HG03175 (cell line): ENCODE results near the gene NRXN3.

Source experiments
- ATAC-seq: cut with Tn5 transposase; IDR thresholded peaks from one replicate; pipeline ENCODE4 v1.9.1; 2021; ENCODE audit warnings: mild to moderate bottlenecking, moderate library complexity; ENCODE audit not compliant: unreplicated experiment

NRXN3 gene

DNA sequence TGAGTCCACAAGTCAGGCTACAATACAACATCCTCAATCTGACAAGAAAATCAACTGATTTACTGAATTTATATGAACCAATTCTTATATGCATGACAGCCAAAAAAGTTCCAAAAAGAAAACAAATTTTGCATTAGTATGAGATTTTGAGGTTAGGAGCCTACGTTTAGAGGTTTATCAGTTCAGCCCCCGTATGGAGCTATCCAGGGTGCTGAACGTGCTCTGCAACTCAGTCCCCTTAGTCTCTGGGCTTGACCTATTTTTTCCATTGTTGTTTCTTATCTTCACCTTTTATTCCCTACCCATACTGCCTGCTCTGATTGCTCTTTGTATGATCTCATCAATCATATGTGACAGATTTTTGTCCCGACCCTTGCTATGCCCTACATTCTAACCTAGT, 693.0 kb downstream of the NRXN3 start:
- ATAC-seq: no peak

DNA sequence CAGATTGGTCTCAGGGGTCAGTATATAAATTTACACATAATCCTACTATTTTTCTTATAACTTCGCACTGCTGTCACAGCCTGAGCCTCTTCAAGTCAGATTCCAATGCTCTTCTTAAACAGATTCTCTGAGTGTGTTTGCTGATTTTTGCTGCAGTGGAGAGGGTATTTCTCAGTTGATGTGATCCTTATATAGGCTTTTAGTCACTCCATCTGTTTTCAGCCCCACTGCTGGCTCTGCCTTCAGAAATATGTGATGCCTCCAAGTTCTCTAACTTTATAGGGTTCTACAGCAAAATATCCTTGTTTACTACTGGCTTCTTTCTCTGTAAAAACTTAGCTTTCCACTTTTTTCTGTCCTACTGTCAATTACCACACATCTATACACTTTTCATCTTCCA, 702.7 kb downstream of the NRXN3 start:
- no peak for ATAC-seq

DNA sequence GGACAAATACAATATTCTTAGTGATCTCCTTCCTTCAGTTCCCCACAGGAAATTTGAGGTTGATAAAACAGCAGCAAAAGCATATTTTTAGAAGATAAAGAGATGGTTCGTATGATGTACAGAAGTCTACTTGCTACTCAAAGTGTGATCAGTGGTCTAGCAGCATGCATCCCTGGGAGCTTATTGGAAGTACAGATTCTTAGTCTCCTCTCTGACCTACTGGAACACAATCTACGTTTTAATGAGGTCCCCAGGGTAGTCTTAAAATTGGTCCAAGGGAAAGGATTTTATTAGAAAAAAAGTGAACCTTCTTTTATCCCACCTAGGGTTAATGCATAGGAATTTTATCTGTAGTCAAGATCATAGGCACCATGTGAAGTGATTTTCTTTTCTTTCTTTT, 703.4 kb downstream of the NRXN3 start:
- ATAC-seq: no peak

DNA sequence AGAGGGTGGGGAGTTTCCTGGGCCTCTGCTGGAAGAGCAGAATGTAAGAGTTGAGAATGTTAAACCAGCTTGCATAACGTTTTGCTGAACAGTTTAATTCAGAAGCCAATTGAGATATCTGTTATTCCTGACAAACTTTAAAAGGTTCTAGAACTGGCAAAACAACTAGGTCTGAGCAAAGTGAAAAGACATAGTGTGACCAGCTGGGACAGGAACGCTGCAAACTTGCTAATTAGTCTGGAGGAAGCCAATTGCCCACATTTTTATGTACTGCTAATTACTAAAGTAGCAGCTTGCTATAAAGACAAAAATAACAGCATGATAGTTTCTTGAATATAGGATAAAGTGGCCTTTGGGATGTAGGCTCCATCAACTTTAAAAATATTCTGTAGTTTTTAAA, 704.9 kb downstream of the NRXN3 start:
- ATAC-seq: no peak

DNA sequence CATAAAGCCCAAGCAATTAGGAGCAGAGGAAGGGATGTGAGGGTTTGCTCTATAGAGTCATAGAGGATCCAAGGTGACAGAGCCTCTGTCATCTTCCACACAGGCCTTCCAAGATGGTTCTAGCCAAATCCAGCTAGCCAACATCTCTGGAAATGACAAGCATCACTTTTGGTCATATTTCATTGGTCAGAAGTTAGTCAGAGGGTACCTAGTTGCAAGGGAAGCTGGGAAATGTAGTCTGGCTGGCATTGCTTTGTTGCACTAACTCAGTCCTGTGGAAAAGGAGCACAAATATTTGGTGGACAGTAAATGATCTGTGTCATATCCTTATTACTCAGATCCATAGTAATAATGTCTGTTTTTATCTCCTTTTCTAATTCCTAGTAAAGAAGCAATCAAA, 715.7 kb downstream of the NRXN3 start:
- no peak for ATAC-seq

DNA sequence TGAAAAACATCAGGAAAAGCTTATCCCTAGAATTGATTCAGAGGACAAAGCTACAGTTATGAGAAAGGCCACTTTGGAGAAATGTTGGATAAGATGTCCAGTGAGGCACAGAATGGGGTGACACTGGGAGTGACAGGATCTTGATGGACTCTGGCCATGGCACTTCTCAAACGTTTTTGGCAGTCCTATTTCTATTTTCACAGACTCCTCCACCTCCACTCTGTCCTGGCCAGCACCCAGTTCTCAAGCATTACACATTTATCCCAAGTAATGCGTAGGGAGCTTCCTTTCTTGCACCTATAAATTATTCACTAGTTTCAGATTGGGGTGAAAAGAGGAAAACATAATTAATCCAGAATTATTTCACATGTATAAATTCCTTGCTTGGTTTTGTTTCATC, 727.3 kb downstream of the NRXN3 start:
- no peak for ATAC-seq

DNA sequence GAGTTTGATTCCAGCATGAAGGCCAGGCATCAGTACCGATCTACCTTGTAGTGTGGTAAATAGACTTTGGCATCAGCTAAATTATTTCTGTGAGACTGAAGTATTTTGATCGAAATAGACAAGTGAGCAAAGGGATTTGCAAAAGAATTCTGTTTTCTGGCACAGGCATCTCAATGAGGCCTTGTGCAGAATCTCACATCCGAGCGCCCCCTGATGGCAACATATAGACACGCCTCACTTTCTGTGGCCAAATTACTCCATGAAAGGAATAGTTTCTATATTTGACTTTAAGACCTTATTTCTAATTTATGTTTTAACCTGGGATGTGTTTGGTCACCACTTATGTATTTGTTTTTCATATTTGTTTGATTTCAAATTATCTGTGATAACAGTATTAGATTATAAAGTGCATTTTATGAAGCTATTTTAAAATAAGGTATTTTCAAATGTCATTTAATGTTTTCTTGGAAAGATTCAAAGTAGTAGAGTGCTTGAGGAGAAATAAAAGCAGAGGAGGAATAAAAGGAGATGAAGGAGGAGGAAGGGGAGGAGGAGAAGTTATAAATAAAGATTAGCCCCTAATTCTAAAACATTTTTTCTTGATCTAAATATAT, 731.9 kb downstream of the NRXN3 start:
- no peak for ATAC-seq

DNA sequence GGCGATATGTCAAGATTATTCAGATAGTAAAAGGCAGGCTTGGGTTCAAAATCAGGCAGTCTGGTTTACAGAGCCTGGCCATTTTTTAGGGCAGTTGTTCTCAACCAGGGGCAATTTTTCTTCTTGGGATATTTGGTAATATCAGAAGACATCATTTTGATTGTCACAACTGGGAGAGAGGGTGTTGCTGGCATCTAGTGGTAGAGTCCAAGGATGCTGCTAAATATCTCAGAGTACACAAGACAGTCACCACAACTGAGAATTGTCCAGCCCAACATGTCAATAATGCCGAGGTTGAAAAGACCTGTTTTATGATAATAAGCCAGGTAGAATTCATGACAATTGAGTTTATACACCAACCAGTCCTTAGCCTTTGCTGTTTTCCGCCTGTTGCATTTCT, 733.9 kb downstream of the NRXN3 start:
- ATAC-seq: no peak

DNA sequence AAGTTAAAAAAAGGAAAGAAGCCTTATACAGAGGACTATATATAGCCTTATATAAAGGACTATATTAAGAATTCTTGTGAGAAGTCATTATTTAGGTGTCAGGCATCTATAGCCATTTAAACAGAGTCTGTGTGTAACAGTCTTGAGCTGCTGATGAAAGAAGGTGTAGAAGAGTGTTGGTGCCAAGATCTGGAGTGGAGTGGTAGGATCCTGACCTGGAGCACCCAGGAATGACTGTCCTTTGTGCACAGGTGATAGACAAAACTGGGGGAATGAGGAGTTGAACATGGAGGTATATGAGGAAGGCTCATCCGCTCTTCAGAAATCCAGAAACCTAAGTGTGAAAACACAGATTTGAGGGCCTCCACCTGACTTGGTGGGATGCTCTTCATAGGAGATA, 747.3 kb downstream of the NRXN3 start:
- ATAC-seq: no peak

DNA sequence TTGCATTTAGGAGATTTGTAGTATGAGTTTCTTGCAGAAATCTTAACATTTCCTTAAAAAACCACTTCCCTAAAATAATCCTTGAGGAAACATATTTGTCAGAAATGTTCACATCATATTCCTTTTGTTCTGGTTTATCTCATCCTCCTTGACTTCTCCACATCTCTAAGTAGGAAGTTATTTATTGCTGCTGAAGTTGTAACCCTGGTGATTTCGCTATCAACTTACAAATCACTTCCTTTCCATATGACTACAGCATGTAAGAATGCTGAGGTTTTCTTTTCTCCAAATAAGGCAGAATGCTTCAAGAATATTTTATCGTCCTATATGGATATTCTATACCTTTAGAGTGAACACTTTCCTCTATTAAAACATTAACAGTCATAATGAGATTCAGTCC, 751.7 kb downstream of the NRXN3 start:
- ATAC-seq: no peak

DNA sequence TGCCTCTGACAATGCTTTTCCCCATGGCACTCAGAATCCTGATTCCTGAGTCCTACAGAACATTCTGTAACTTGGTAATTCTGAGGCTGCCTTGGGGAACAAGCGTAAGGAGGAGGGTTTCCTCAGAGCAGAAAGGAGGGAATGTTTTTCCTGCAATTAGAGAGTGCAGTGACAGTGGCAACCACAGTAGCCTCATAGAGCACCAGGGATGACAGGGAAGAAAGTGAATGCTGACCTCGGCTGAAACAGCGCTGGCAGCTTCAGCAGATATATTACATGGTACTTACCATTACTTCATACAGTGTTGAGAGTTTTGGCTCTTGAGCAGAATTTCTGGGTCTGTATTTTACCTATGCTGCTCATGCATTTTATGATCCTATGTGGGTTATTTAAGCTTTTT, 757.1 kb downstream of the NRXN3 start:
- ATAC-seq: no peak

DNA sequence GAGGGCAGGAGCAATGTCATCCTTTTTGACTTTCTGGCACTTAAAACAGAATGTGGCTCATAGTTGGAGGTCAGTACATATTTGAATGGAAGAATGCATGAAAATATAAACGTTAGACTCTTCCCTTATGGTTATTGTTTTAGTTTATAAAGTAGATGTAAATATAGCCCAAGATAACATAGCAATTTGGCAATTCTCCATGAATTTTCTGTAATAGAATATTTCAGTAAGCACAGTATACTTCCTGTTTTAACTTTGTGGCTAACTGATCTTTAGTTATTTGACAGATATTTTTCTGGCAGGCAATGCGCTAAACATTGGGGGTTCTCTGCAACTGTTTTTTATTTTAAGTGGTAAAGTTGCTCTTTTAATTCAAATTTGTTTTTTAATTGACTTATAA, 763.0 kb downstream of the NRXN3 start:
- ATAC-seq: no peak

DNA sequence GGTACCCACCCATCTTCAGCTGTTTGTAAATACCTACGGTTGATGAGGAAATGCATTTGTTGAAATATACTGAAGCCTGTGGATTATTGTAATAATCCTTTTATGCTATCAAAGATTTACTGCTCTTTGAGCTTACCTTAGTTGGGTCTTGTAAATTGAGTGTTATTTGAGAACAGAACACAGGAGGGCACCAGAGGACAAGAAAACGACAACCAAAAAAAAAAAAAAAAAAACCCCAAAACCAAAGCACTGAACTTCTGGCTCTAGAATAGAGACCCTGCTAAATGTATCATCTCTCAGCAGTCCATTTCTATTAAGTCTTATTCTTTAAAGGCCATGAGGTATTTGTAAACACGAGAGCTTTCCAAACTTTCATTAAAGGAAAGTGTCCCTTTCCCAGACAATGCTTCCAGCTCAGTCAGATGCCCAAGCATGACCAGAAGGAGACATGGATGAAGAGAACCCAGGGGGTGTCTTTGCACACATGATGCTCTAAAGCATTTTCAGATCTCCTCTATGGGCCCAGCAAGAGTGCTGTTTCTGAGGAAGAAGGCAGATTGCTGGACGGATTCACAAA, 763.9 kb downstream of the NRXN3 start:
- no peak for ATAC-seq

DNA sequence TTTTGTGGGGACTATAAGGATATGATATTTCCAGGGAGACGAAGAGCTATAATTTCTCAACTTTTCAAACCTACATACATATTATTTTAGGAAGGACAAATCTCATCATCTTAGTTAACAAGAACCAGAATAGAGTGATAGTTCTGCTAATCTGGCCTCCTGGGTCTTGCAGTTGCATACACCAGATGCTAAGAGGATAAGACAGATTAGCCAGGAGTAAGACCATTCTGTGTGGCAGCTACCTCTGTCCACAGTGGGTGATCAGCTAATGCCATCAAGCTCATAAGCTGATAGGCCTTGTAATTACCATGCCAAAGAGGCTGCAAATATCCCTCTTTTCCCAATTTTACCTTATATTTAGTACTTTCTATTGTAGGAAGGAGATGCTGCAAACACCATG, 776.8 kb downstream of the NRXN3 start:
- no peak for ATAC-seq

DNA sequence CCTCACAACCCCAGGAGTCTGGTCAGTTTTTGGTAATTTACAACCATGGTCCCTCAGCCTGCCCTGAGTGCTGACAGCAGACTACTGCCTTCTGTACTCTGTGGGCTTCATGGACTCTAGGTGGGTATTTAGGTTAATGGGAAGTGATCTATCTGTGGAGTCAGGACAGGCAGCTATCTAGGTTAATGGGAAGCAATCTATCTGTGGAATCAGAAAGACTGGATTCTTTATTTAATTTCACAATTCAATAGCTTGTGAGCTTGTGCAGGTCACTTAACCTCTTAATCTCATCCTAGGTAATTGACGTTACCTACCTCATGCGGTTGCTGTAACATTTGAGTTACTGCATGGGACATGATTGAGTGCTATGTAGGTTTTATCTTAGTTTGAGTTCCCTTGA, 777.5 kb downstream of the NRXN3 start:
- no peak for ATAC-seq

DNA sequence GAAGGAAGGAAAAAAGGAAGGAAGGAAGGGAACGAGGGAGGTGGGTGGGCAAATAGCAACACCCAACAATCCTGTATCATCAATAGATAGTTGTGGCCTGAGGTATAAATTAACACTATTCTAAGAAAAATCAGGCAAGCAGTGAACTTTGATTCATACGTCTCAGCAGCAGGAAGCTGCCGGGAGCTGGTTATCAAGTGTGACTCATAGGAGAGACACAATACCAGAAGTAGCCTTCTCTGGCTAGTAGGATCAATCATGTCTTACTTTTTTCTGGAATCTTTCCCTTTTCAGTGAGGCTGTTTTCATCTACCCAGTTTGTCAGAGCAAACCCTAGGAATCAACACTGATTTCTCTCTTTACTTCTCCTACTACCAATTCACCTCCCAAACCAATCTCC, 780.5 kb downstream of the NRXN3 start:
- ATAC-seq: no peak

DNA sequence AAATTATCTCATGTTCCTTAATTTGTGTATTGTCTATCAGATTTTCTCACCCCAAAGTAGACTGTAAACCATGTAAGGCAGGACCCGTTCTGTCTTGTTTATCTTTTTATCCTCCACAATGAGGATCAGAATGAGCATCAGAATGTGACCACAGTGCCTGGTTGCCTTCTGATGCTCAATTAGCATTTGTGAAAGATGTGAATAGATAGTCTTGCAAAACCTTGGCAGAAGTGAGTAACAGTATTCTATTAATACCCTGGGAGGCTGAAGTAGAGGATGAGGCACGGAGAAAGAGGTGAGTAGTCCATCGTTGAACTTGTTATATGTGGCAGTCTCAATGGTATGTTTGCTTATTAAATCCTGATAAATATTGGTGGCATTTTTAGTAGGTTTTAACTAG, 781.4 kb downstream of the NRXN3 start:
- ATAC-seq: no peak

DNA sequence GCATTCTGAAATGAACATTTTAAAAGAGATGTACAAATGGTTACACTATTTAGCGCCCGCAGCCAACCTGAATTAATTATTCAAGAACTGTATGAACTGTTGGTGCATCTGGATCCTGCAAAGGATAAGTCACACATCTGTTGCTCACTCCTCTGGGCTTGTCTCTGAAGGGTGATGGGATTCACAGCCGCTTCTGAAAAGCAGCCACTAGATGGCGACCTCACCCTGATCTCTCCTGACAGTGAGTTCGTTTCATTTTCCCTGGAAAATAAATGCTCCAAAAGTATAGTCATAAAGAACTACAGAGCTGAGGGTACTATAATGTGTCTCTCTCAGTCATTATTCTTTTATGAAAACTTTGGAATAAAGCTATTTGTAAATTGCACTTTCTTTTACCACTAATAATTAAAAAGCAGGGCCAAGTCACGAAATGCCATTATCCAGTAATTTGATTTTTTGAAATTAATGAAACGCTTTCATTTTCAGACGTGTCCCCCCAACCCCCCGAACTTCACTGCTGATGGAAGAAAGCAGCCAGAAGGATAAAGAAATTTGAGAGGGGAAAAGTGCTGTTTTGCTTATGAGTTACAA, 789.6 kb downstream of the NRXN3 start:
- peak; percentile 81 for ATAC-seq

DNA sequence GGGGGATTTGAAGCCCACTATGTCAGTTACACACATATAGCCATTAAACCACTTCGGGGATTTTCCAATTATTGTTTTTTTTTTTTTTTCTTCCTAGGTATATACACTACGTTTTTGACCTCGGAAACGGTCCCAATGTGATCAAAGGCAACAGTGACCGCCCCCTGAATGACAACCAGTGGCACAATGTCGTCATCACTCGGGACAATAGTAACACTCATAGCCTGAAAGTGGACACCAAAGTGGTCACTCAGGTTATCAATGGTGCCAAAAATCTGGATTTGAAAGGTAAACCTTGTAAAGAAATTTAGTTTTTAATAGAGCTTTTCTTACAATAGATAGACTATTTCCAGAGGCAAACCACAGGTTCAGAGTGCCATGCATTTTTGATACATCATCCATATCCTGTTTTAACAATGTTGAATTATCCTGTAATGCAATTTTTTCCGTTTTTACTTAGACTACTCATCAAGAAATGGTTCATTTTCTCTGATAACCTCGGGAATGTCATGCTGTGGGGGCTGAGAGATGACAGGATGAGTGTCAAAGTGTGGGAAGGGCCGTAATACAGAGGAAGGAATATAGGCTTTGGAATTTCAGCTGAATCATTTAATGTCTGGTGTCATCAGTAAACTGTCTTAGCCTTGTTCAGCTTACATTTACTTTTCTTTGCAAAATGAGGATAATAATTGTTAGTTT, 797.1 kb downstream of the NRXN3 start:
- ATAC-seq: no peak

DNA sequence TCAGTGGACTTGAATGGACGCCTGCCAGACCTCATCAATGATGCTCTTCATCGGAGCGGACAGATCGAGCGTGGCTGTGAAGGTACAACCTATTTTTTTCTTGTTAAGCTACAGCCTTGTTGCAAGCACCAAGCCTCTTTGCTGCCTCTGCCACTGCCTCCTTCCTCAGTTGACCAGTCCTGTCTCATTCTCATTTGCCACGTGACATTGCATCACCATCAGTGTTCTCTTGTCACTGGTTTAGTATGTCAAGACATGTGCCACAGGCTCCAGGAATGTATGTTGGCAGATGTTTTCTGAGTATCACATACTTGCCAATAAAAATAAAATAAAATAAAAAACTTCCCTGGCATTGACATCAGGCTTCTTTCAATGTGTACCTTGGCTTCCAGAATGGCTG, 798.1 kb downstream of the NRXN3 start:
- no peak for ATAC-seq

DNA sequence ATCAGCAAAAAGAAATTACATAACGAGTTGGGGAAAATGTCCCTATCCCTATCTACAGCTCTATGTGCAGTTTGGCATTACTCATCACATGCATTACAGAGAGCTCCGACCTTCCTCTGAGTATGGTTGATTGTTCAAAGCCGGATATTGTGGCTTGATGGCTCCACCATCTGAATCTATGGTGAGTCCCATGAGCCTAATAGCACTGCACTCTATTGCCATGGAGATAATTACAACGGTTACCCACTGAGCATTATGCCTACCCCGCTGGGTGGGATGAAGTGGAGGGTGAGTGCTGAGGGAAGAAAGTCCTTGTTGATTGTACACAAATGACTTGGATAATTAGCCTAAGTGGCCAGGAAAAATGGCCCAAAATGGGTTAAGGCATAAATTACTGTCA, 800.5 kb downstream of the NRXN3 start:
- ATAC-seq: no peak

DNA sequence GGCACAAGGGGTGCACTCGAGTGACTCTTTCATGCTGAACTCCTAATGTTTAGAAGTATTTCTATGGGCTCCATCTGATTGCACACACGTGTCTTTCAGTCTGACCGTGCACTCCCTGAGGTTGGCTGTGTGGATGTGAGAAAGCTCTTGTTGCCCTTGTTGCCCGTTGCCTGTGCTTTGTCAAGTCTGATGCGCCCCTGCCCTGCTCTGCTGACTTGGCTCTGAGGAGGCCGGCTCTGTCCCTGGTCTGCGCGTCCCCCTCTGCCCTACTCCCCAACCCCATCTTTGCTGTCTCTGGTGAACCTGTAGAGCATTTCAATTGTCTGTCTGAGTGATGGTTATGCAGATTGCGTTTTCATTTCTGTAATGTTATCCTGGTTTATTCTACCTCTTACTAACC, 802.3 kb downstream of the NRXN3 start:
- no peak for ATAC-seq
